GM21619 (cell line): ENCODE measurements around the gene MICAL2.

Experiments used
- ATAC-seq: cut with Tn5 transposase; IDR thresholded peaks from one replicate; pipeline ENCODE4 v1.9.1; 2021; ENCODE audit not compliant: unreplicated experiment

Gene MICAL2

GRCh38 chr11:12114193-12115033 is 4.0 kb downstream of the MICAL2 start:
- no peak for ATAC-seq

GRCh38 chr11:12116425-12117032 is 6.1 kb downstream of the MICAL2 start:
- ATAC-seq = no peak

GRCh38 chr11:12117200-12117599 is 6.8 kb downstream of the MICAL2 start:
- ATAC-seq = no peak

- ATAC-seq = no peak
Observed at GRCh38 chr11:12117611-12118010, 7.2 kb downstream of the MICAL2 start.

- no peak for ATAC-seq
Observed at GRCh38 chr11:12118949-12119348, 8.6 kb downstream of the MICAL2 start.

GRCh38 chr11:12119502-12119901 is 9.1 kb downstream of the MICAL2 start:
- ATAC-seq = no peak

- no peak for ATAC-seq
Observed at GRCh38 chr11:12120031-12121008, 9.9 kb downstream of the MICAL2 start.

GRCh38 chr11:12121011-12121410 is 10.6 kb downstream of the MICAL2 start:
- ATAC-seq = no peak

GRCh38 chr11:12121517-12121916 is 11.1 kb downstream of the MICAL2 start:
- no peak for ATAC-seq

GRCh38 chr11:12122083-12122482 is 11.7 kb downstream of the MICAL2 start:
- no peak for ATAC-seq

GRCh38 chr11:12123273-12123672 is 12.9 kb downstream of the MICAL2 start:
- ATAC-seq = no peak

- ATAC-seq = no peak
Observed at GRCh38 chr11:12123799-12124198, 13.4 kb downstream of the MICAL2 start.

- no peak for ATAC-seq
Observed at GRCh38 chr11:12124306-12124705, 13.9 kb downstream of the MICAL2 start.

- no peak for ATAC-seq
Observed at GRCh38 chr11:12125609-12126149, 15.3 kb downstream of the MICAL2 start.

GRCh38 chr11:12126344-12127019 is 16.1 kb downstream of the MICAL2 start:
- no peak for ATAC-seq

- ATAC-seq = no peak
Observed at GRCh38 chr11:12127206-12127898, 17.0 kb downstream of the MICAL2 start.

- no peak for ATAC-seq
Observed at GRCh38 chr11:12128301-12128751, 17.9 kb downstream of the MICAL2 start.

GRCh38 chr11:12129227-12129626 is 18.8 kb downstream of the MICAL2 start:
- no peak for ATAC-seq

- no peak for ATAC-seq
Observed at GRCh38 chr11:12130180-12130980, 20.0 kb downstream of the MICAL2 start.
